GM12878 (cell line): Measurements from ENCODE around the gene MED22. TPM values are rescaled to one million over a fixed set of nuclear protein-coding genes. Genes with fewer than 3 reads are reported as not detected.

Experiments used
- ASH2L ChIP-seq: fragments of 300-600, 200-600 bp; sonication (generic); IDR thresholded peaks from 2 replicates; pipeline ENCODE4 v1.6.1; 2017; ENCODE audit warnings: low read depth, mild to moderate bottlenecking, borderline replicate concordance
- BMI1 ChIP-seq: fragments of 450-650 bp; IDR thresholded peaks from 2 replicates; pipeline ENCODE4 v1.6.1; 2016; ENCODE audit warnings: mild to moderate bottlenecking, moderate library complexity, borderline replicate concordance
- CHD2 ChIP-seq: IDR thresholded peaks from 2 replicates; pipeline ENCODE4 v1.6.1; 2011; ENCODE audit warnings: low read depth, low read length, improper control_type of control experiment, borderline replicate concordance
- LARP7 ChIP-seq: fragments of 450-650 bp; IDR thresholded peaks from 2 replicates; pipeline ENCODE4 v1.6.1; 2017; ENCODE audit warnings: mild to moderate bottlenecking
- MTA2 ChIP-seq: fragments of 450-650 bp; IDR thresholded peaks from 2 replicates; pipeline ENCODE4 v1.6.1; 2016; ENCODE audit warnings: low read depth, mild to moderate bottlenecking, moderate library complexity
- NR2F1 ChIP-seq: fragments of 450-650 bp; conservative IDR thresholded peaks from 2 replicates; pipeline ENCODE4 v1.6.1; 2017; ENCODE audit warnings: mild to moderate bottlenecking
- POLR2A ChIP-seq: IDR thresholded peaks from 2 replicates; pipeline ENCODE4 v1.6.1; 2011; ENCODE audit warnings: low read depth, mild to moderate bottlenecking, low read length
- RAD21 ChIP-seq: IDR thresholded peaks from 2 replicates; pipeline ENCODE4 v1.6.1; 2011; ENCODE audit warnings: mild to moderate bottlenecking, low read depth, low read length, moderate library complexity; ENCODE audit not compliant: insufficient read depth
- RAD51 ChIP-seq: fragments of 450-650 bp; IDR thresholded peaks from 2 replicates; pipeline ENCODE4 v1.6.1; 2016; ENCODE audit warnings: moderate library complexity, mild to moderate bottlenecking, inconsistent platforms
- RCOR1 ChIP-seq: conservative IDR thresholded peaks from 2 replicates; pipeline ENCODE4 v1.6.1; 2012; ENCODE audit warnings: low read depth, low read length, improper control_type of control experiment
- SMAD5 ChIP-seq: IDR thresholded peaks from 2 replicates; pipeline ENCODE4 v1.6.1; 2016; ENCODE audit warnings: antibody characterized with exemption, low read depth
- SREBF2 ChIP-seq: IDR thresholded peaks from 2 replicates; pipeline ENCODE4 v1.6.1; 2012; ENCODE audit warnings: mild to moderate bottlenecking, low read length
- STAT1 ChIP-seq: fragments of 450-650 bp; conservative IDR thresholded peaks from 2 replicates; pipeline ENCODE4 v1.6.1; 2014; ENCODE audit warnings: antibody characterized with exemption, mild to moderate bottlenecking
- SUZ12 ChIP-seq: fragments of 200-600 bp; sonication (generic); IDR thresholded peaks from one replicate; pipeline ENCODE4 v1.6.1; 2018; ENCODE audit warnings: antibody characterized with exemption, mild to moderate bottlenecking; ENCODE audit not compliant: unreplicated experiment
- TCF12 ChIP-seq: IDR thresholded peaks from 2 replicates; pipeline ENCODE4 v1.6.1; 2011; ENCODE audit warnings: low read depth, mild to moderate bottlenecking, low read length
- ZNF384 ChIP-seq: IDR thresholded peaks from 2 replicates; pipeline ENCODE4 v1.6.1; 2012; ENCODE audit warnings: low read depth, mild to moderate bottlenecking, low read length, improper control_type of control experiment, borderline replicate concordance
- ZZZ3 ChIP-seq: IDR thresholded peaks from 2 replicates; pipeline ENCODE4 v1.6.1; 2011; ENCODE audit warnings: low read depth; ENCODE audit not compliant: control insufficient read depth, insufficient read length
- polyA plus RNA-seq, 11 experiments: library from polyadenylated mRNA; depleted of rRNA in 4 of 11; unstranded in 6 of 11; stranded (reverse) in 5 of 11; fragments of >200 nt; fragmentation: Nextera tagmentation in 4 of 11; fragmentation: Illumina TruSeq in 1 of 11; extraction: Ambion mirVana in 4 of 11; extraction: Trizol in 1 of 11; gene quantifications; 1 replicate in 1 of 11; 2 replicates in 10 of 11; pipeline versions ENCODE4 v1.2.1 to v1.2.3, GENCODE V29; 2011 to 2016; ENCODE audit warnings: inconsistent platforms in 2 of 11, missing spikeins in 2 of 11, low read depth in 1 of 11
- total RNA-seq, 4 experiments: library from RNA; depleted of rRNA in 3 of 4; stranded (reverse); fragments of >200 nt in 3 of 4; fragmentation: Illumina TruSeq in 1 of 4; extraction: Trizol in 1 of 4; gene quantifications; 2 replicates each; pipeline versions ENCODE4 v1.2.1 to v1.2.3, GENCODE V29; 2013 to 2021
- TF ChIP-seq, protein P1 (sequence below): fragments of 450-650 bp; IDR thresholded peaks from 2 replicates; pipeline ENCODE4 v1.6.1; 2017; ENCODE audit warnings: mild to moderate bottlenecking, moderate library complexity
- TF ChIP-seq, protein P2 (sequence below): IDR thresholded peaks from 2 replicates; pipeline ENCODE4 v1.6.1; 2012; ENCODE audit warnings: low read length, inconsistent platforms
- TF ChIP-seq, protein P3 (sequence below): IDR thresholded peaks from 2 replicates; pipeline ENCODE4 v1.6.1; 2011; ENCODE audit warnings: mild to moderate bottlenecking, low read depth, low read length, moderate library complexity; ENCODE audit not compliant: insufficient replicate concordance
- TF ChIP-seq, protein P4 (sequence below): fragments of 450-650 bp; IDR thresholded peaks from 2 replicates; pipeline ENCODE4 v1.6.1; 2017; ENCODE audit warnings: mild to moderate bottlenecking, low read depth, inconsistent platforms; ENCODE audit not compliant: poor library complexity, severe bottlenecking

MED22 gene
- total and polyA plus RNA-seq, 10 of the 15 experiments (the other 5 are each of a cell fraction or from before 2014, with no cell fraction given): 1.4 to 42.1 (median 24.6) TPM

DNA sequence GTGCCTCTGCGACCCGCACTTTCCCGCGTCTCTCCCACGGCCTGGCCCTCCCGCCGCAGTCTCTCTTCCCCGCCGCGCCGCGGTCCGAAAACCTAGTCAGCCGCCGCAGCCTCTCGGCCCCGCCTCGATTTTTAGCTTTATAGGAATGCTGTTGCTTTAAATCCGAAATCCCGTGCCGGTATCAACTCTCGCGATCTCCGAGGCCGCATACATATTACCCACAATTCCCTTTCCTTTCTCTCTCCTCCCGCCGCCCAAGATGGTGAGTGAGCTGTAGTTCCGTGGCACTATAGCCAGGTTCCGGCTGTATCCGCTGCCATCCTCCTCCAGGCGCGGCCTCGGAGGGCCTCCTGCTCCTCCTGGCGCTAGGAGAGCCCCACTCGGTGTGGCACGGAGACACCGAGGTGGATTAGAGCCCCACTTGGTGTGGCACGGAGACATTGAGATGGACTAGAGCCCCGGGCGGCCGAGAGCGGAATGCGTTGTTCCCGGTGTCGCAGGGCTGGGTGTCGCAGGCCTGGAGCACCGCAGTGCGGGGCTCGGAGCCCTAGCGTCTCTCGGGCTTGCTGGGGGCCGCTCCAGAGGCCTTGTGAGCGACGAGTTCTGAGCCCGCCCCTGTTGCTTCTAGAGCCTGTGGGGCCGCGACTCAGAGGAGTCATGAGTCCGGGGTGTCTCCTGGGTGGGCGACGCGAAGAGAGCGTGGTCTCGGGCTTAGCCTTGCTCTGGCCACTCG is at the start of gene MED22, which contains the start of gene RPL7A (continued):
- TF ChIP-seq, protein P1, sequence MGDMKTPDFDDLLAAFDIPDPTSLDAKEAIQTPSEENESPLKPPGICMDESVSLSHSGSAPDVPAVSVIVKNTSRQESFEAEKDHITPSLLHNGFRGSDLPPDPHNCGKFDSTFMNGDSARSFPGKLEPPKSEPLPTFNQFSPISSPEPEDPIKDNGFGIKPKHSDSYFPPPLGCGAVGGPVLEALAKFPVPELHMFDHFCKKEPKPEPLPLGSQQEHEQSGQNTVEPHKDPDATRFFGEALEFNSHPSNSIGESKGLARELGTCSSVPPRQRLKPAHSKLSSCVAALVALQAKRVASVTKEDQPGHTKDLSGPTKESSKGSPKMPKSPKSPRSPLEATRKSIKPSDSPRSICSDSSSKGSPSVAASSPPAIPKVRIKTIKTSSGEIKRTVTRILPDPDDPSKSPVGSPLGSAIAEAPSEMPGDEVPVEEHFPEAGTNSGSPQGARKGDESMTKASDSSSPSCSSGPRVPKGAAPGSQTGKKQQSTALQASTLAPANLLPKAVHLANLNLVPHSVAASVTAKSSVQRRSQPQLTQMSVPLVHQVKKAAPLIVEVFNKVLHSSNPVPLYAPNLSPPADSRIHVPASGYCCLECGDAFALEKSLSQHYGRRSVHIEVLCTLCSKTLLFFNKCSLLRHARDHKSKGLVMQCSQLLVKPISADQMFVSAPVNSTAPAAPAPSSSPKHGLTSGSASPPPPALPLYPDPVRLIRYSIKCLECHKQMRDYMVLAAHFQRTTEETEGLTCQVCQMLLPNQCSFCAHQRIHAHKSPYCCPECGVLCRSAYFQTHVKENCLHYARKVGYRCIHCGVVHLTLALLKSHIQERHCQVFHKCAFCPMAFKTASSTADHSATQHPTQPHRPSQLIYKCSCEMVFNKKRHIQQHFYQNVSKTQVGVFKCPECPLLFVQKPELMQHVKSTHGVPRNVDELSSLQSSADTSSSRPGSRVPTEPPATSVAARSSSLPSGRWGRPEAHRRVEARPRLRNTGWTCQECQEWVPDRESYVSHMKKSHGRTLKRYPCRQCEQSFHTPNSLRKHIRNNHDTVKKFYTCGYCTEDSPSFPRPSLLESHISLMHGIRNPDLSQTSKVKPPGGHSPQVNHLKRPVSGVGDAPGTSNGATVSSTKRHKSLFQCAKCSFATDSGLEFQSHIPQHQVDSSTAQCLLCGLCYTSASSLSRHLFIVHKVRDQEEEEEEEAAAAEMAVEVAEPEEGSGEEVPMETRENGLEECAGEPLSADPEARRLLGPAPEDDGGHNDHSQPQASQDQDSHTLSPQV: no peak
- TF ChIP-seq STAT1 (peak; percentile 93; the same call in 1 of the 2 replicates), ZZZ3 (peak; percentile 64), TCF12 (peak; percentile 83; the same call in 1 of the 2 replicates), RAD21 (no peak), BMI1 (no peak), SREBF2 (no peak), POLR2A (peak; percentile 99), CHD2 (peak; percentile 99), RCOR1 (peak; percentile 98), SMAD5 (peak; percentile 99), RAD51 (no peak), ASH2L (peak; percentile 98), NR2F1 (no peak), MTA2 (no peak), LARP7 (peak; percentile 72), ZNF384 (no peak), SUZ12 (no peak)
- TF ChIP-seq, protein P2, sequence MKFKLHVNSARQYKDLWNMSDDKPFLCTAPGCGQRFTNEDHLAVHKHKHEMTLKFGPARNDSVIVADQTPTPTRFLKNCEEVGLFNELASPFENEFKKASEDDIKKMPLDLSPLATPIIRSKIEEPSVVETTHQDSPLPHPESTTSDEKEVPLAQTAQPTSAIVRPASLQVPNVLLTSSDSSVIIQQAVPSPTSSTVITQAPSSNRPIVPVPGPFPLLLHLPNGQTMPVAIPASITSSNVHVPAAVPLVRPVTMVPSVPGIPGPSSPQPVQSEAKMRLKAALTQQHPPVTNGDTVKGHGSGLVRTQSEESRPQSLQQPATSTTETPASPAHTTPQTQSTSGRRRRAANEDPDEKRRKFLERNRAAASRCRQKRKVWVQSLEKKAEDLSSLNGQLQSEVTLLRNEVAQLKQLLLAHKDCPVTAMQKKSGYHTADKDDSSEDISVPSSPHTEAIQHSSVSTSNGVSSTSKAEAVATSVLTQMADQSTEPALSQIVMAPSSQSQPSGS: no peak; the same call in 1 of the 2 replicates
- TF ChIP-seq, protein P3, sequence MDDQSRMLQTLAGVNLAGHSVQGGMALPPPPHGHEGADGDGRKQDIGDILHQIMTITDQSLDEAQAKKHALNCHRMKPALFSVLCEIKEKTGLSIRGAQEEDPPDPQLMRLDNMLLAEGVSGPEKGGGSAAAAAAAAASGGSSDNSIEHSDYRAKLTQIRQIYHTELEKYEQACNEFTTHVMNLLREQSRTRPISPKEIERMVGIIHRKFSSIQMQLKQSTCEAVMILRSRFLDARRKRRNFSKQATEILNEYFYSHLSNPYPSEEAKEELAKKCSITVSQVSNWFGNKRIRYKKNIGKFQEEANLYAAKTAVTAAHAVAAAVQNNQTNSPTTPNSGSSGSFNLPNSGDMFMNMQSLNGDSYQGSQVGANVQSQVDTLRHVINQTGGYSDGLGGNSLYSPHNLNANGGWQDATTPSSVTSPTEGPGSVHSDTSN: peak; percentile 40
- TF ChIP-seq, protein P4, sequence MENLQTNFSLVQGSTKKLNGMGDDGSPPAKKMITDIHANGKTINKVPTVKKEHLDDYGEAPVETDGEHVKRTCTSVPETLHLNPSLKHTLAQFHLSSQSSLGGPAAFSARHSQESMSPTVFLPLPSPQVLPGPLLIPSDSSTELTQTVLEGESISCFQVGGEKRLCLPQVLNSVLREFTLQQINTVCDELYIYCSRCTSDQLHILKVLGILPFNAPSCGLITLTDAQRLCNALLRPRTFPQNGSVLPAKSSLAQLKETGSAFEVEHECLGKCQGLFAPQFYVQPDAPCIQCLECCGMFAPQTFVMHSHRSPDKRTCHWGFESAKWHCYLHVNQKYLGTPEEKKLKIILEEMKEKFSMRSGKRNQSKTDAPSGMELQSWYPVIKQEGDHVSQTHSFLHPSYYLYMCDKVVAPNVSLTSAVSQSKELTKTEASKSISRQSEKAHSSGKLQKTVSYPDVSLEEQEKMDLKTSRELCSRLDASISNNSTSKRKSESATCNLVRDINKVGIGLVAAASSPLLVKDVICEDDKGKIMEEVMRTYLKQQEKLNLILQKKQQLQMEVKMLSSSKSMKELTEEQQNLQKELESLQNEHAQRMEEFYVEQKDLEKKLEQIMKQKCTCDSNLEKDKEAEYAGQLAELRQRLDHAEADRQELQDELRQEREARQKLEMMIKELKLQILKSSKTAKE: no peak
